HL-60/S4 (cell line): Measurements from ENCODE around the gene APOD.
"Not testable (repeated sequence)": the region's sequence is repeated elsewhere in the genome, so short reads cannot be mapped to it uniquely, and the experiment has no call there.

ENCODE experiments used
- in situ Hi-C: fragments of 300-500 bp; cut with MboI; formaldehyde crosslinking; loops from 2 replicates; pipeline ENCODE4 v1.14.3; 2022; ENCODE audit warnings: low sequenced_read_pairs

Gene APOD

DNA sequence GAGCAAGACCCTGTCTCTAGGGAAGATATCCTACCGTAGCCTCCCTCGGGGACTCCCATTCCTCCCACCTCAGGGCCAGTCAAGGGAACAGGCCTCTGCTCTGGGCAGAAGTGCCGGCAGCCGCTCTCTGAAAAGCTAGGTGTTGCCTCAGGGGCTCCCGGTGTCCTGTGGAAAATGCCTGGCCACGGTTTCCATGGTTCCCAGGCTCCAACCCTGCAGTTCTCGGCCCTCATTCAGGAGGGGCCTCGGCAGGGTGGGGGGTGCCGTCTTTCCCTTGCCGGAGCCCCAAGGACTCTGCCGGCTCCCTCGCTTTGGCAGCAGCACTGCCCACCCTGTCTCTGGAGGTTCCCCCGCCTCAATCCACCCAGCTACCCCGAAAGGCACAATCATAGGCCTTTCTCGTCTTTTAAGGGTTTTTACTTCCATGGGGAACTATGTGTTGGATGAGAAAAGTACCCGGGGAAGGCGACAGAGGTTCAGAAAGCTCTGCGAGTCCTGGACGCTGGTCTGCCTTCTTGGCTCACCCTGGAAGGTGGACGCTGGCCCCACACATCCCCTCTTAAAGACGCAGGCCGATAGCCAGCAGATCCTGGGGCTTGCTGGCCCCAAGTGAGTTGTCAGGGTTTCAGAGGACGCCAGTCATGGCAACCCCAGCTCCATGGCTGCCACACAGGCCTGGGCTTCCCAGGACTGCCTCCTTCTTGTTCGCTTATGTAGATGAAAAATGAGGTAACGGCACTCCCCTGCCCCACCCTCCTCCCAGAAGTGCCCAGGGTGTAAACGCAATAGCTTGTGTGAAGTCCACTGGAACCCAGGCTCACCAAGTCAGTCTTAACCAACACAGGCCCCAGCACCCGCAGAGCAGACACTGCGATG, 34.3 kb upstream of the APOD start:
- in situ Hi-C loops = not testable (repeated sequence)

DNA sequence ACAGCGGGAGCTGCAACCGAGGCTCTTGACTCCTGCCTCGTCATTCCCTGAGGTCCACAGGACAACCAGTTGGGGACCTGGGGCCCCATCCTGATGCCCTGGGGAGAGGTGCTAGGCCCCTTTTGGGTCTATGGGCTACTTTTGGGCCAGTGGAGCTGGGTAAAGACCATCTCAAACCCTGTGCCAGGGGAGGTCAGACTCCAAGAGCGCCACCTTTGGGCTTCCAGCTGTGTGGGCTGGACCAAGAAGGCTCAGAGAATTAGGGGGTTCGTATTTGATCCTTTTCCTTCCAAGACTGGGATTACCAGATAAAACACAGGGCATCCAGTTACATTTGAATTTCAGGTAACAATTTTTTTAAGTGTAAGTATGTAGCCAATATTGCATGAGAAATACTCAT, 33.4 kb upstream of the APOD start:
- in situ Hi-C loops = not testable (repeated sequence)

DNA sequence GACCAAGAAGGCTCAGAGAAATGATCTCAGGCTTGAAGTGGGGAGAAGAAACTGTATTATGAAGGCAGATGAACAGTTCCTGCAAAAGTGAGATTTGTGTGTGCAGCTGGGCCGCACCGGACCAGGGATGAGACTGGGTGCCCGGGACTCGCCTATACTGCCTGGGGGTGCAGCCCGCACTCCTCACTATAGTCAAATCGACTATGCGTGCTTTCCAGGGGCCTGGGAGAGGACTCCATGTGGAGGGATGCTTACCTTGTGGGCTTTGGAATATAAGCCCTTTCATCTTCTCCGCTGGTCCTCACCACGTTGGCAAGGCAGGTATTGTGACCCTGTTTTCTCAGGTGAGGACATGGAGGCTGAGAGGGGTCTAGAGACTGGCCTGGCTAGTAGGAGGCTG, 32.9 kb upstream of the APOD start:
- in situ Hi-C loops = no loop called here

DNA sequence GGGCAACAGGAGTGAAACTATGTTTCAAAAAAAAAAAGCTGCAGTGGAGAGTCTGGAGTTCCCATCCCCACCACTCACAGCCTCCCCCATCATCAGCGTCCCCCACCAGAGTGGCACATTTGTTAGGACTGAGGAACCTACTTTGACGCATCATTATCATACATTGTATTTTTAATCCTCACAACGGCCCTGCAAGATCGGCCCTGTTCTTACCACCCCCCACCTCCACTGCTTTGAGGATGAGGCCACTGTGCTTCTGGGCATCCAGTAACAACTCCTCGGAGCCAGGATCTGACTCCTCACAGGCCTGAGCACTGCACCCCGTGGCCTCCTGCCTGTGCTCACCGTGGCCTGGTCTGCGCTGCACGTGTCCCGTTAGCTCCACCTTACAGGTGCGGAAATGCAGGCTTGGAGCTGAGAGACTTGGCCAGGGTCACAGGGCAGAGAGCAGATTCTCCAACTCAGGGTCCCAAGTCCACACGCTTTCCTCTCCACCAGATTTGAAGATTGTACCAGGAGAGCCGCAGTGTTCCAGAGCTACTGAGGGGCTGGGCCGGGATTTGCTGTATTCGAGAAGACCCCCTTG, 32.3 kb upstream of the APOD start:
- in situ Hi-C loops = not testable (repeated sequence)

DNA sequence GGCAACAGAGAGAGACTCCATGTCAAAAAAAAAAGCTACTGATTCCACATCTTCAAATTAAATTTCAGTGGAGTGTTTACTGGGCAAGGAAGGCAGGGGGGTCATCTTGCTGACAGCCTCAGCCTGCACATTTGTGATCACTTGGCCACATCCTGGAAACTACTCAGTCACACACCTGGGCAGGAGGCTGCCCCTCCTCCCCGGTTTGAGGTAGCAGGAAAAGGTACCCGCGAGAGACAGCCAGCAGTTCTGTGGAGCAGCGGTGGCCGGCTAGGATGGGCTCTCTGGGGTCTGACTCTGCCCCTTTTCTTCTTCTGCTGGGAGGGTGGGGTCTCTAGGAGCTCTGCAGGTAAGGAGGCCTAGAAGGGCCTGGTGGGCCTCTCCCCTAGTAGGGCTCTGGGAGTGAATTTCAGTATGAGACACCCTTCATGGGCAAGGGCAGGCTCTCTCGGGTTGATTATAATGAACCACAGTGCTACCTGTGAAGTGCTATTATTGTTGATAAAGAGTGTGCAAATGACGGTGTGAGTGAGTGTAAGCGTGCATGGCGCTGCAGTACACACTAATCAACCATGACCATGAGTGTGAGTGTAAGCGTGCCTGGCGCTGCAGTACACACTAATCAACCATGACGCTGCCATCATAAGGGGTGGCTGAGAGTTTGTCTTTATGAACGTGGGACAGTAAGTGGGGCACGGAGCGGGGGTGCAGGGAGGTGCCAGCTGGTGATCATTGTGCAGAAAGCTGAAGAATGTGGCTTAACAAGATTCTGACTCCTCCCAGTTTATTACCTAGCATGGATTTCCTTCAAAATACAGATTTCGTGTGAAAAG, 31.1 kb upstream of the APOD start:
- in situ Hi-C loops = not testable (repeated sequence)

DNA sequence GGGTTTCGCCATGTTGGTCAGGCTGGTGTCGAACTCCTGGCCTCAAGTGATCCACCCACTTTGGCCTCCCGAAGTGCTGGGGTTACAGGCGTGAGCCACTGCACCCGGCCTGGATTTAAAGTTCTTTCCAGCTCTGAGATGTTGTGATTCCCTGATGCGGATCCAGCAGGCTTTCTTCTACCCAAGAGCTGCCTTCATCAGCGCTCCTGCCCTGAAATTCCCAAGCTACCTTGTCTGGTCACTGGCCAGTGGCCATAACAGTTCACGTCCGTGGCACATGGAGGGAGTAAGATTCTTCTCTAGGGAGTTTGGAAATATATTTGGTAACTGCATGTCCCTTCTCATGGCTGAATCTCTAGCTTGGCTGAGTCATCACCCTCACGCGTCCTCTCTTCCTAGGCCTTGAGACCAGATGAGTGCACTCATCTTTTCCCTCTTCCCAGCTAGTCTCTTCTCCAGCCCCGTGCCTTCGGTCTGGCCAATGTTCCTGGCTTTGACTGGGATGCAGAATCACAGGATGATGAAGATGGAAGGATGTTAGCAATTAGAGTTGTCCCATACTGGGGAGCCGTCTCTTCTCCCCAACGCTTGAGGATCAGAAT, 29.8 kb upstream of the APOD start:
- in situ Hi-C loops = no loop called here

DNA sequence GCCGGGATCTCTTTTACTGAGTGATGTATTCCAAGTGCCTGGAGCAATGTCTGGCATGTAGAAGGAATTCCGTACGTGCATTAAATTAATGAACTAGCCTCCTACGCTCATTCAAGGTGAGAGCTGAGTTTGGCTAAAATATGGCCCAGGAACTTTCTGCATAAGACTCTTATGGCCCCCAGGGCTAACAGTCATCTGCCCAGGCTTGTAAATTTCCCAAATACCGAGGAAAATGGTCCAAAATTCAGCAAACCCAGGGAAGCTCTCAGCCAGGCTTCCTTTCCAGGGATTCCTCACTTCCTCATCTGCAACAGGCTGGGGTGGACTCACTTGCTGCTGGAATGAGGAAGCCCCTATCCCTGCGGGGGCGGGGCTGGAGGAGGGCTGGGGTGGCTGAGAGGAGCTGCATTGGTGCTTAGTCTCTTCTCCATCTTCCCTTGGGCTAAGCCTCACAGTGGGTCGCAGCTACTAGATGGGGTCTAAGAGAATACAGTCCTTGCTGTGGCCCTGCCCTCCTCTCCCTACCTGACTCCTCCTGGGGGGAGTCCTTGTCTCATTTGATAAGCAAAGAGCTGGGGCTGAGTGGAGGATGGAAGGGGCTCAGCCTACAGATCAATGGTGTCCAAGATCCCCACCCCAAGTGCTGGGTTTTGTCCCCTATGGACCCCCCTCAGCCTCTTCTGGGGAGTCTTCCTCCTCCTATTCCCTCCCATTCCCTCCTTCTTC, 28.5 kb upstream of the APOD start:
- in situ Hi-C loops = no loop called here

DNA sequence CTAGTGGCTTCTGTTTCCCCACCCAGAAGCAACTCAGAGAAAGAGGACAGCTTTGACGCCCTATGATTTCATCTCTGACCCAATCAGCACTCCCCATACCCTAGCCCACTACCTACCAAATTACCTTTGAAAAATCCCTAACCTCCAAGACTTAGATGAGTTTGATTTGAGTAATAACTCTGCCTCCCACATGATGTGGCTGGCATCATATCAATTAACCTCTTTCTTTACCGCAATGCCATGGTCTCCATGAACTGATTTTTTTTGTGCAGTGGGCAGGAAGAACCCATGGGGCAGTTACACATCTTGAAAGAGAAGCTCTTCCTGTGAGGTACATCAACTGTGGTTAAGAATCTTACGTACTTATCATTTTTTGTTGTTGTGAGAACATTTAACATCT, 25.5 kb upstream of the APOD start:
- in situ Hi-C loops = no loop called here

DNA sequence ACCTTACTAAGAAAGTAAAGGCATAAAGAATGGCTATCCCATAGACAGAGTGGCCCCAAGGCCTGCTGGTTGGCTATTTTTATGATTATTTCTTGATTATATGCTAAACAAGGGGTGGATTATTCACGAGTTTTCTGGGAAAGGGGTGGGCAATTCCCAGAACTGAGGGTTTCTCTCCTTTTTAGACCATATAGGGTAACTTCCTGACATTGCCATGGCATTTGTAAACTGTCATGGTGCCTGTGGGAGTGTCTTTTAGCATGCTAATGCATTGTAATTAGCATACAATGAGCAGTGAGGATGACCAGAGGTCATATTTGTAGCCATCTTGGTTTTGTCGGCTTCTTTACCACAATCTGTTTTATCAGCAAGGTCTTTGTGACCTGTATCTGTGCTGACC, 18.0 kb upstream of the APOD start:
- in situ Hi-C loops = not testable (repeated sequence)

DNA sequence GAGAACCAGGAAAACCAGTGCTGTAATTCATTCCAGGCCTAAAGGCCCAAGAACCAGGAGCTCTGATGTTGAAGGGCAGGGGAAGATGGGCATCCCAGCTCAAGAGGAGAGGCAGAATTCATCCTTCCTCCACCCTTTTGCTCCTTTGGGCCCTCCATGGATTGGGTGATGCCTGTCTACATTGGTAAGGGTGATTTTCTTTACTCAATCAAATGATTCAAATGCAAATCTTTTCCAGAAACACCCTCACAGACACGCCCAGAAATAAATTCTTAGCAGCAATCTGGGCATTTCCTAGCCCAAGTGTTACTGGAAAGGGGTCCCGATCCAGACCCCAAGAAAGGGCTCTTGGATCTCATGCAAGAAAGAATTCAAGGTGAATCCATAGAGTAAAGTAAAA, 17.6 kb upstream of the APOD start:
- in situ Hi-C loops = no loop called here

DNA sequence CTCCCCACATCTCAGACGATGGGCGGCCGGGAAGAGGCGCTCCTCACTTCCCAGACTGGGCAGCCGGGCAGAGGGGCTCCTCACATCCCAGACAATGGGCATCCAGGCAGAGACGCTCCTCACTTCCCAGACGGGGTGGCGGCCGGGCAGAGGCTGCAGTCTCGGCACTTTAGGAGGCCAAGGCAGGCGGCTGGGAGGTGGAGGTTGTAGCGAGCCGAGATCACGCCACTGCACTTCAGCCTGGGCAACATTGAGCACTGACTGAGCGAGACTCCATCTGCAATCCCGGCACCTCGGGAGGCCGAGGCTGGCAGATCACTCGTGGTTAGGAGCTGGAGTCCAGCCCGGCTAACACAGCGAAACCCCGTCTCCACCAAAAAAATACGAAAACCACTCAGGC, 16.2 kb upstream of the APOD start:
- in situ Hi-C loops = not testable (repeated sequence)

DNA sequence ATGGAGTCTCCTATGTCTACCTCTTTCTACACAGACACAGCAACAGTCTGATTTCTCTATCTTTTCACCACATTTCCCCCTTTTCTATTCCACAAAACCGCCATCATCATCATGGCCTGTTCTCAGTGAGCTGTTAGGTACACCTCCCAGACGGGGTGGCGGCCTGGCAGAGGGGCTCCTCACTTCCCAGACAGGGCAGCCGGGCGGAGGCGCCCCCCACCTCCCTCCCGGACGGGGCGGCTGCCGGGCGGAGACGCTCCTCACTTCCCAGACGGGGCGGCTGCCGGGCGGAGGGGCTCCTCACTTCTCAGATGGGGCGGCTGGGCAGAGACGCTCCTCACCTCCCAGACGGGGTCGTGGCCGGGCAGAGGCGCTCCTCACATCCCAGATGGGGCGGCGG, 15.8 kb upstream of the APOD start:
- in situ Hi-C loops = not testable (repeated sequence)

DNA sequence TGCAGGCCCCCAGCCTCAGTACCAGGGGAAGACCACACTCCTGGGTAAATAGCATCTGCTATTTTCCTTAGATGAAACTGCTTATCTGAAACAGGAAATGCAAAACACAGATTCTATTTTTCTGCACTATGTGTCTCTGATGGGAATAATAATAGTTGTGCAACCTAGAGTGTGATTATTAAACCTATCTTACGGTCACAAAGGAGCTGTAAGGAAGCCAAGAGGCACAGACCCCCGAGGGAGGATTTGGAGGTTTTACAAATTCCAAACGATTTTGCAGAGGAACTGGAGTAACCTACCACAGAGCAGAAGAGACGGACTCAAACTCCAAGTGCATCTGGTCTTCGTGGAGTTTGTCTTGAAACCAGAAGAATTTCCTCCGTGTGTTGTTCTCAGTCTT, 14.1 kb upstream of the APOD start:
- in situ Hi-C loops = no loop called here

DNA sequence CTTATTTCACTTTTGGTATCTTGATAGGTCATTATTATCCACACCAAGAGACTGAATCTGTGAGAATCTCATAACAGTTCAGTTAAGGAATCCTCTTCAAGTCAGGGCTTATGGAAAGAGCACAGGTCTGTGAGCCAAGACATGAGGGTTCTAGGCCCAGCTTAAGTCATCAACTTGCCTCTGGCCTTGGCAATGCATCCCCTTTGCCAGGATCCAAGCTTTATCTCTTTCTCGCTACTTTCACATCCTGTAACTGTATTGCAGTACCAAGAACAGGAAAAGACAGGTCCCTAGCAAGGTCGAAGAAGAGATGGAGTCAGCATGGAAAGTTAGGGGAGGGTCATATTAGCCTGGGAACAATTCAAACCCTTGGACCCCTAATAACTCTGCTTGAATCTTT, 13.5 kb upstream of the APOD start:
- in situ Hi-C loops = no loop called here

DNA sequence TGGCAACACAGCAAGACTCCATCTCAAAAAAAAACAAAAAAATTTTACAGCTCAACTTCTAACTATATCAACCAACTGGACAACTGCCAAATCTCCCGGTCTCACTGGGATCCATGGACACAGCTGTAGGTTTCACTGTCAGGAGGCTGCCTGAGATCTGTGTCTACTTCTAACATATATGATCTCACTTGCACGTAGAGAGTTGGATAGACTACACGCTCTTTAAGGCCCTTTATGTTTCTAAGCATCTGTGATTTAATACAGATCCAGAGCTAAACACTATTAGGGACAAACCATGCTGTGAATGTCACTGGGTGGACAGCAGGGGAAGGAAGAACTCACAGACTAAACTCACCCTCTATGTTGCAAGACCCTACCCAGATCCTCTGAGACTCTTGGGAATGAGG, 13.0 kb upstream of the APOD start:
- in situ Hi-C loops = no loop called here

DNA sequence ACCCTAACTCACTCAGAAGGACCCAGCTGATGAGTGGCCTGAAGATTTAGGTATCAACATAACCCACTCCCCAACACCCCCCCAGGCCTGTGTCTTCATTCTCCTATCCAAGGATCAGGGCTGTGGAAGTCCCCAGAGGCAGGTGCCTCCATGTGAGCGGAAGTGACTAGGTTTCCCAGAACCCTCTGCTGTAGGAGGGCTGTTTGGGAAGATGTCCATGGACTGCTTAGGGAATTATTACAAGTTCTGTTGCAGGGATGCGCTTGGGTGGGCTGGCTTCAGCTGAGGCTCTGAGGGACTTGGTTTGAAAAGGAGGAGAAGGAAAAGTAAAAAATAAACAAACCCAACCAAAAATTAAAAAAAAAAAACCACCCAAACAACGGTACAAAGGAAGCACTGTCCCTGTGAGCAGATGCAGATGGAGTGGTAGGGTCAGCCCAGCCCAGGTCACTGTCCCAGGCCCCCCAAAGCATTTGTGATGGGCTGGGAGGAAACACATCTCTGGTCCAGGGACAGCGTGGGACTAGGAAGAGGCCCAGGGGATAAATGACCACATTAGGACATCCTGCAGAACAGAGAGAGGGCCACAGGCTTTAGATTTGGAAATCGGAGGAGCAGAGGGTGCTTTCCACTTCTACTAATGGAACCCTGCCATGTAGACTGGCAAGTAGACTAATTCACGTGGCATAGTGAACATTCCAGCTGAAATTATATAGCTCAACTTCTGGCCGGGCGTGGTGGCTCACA, 12.2 kb upstream of the APOD start:
- in situ Hi-C loops = no loop called here

DNA sequence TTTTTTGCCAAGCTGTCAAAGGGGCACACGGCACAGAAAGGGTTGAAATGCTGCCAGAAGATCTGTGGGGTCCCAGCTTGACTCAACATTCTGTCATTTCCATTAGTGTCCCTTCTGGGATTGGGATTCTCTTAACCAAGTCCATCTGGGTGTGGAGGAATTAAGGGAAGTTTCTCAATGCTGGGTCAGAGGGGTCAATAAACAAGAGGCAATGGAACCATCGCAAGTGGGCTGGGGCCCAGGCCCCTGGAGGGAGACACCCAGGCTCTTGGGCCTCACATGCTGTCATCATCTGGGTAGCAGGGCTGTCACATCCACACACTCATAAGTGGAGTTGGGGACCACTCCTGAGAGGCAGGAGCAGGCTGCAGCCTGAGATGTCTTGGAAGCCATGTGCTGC, 8.1 kb upstream of the APOD start:
- in situ Hi-C loops = no loop called here

DNA sequence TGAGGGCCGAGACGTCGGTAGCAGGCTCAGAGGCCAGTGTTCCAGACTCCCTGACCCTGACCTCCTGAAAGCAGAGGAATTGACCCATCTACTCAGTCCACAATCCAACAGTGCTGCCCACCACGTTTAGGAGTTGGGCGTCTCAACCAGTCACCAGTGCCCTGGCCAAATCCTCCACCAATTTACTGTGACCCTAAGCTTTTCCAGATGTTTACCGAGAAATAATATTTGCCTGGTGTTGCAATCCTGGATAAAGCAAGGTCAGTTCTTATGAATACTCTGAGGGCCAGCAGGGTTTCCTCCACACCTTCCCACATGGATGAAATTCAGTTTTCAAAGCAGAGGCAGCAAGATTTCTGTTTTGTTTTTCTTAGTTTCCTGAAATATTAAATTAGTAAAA, 7.5 kb upstream of the APOD start:
- in situ Hi-C loops = no loop called here

DNA sequence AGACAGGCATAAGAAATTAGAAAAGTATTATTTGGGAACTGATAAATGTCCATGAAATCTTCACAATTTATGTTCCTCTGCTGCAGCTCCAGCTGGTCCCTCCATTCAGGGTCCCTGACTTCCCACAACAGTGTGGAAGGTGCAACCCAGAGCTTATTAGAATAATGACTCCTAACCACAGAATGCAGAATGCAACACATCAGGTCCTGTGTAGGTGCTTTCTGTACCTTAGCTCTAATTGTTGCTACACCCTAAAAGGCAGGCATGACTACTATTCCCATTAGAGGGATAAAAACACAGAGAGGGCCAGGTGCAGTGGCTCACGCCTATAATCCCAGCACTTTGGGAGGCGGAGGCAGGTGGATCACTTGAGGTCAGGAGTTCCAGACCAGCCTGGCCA, 6.6 kb upstream of the APOD start:
- in situ Hi-C loops = not testable (repeated sequence)

DNA sequence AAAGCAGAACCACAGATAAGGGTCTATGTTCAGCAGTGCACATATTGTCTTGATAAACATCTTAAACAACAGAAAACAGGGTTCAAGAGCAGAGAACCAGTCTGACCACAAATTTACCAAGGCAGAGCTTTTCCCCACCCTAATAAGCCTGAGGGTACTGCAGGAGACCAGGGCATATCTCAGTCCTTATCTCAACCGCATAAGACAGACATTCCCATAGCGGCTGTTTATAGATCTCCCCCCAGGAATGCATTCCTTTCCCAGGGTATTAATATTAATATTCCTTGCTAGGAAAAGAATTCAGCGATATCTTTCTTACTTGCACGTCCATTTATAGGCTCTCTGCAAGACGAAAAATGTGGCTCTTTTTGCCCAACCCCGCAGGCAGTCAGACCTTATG, 6.1 kb upstream of the APOD start:
- in situ Hi-C loops = not testable (repeated sequence)
